Neural cell (in vitro differentiated cells): ENCODE results near the gene S1PR4. TPM values are rescaled to one million over a fixed set of nuclear protein-coding genes. Genes with fewer than 3 reads are reported as not detected.

Experiments used
- H2AFZ ChIP-seq: fragments of 200-600, 300-800 bp; sonication (generic), shearing (Covaris generic); 2 replicates; pipeline ENCODE4 v1.6.0; 2014; ENCODE audit warnings: low read depth, mild to moderate bottlenecking, antibody characterized with exemption, low read length, moderate library complexity
- H3F3A ChIP-seq: fragments of 200-600 bp; shearing (Covaris generic); 2 replicates; pipeline ENCODE4 v1.6.1; 2016; ENCODE audit warnings: mild to moderate bottlenecking, moderate library complexity, mixed read lengths, antibody characterized with exemption, low read length; ENCODE audit not compliant: insufficient read depth, poor library complexity, severe bottlenecking
- H3K27ac ChIP-seq: fragments of 200-600, 300-800 bp; sonication (generic), shearing (Covaris generic); 2 replicates; pipeline ENCODE4 v1.5.1; 2014; ENCODE audit warnings: mild to moderate bottlenecking, low read length, moderate library complexity
- H3K27me3 ChIP-seq: fragments of 300-800, 200-600 bp; sonication (generic), shearing (Covaris generic); 2 replicates; pipeline ENCODE4 v1.6.0; 2014; ENCODE audit warnings: mild to moderate bottlenecking, low read depth, low read length, moderate library complexity; ENCODE audit not compliant: insufficient read depth
- H3K36me3 ChIP-seq: fragments of 300-800, 200-600 bp; sonication (generic), shearing (Covaris generic); 2 replicates; pipeline ENCODE4 v1.5.1; 2014; ENCODE audit warnings: mild to moderate bottlenecking, antibody characterized with exemption, low read length, moderate library complexity; ENCODE audit not compliant: insufficient read depth
- H3K4me2 ChIP-seq: fragments of 300-800, 200-600 bp; sonication (generic), shearing (Covaris generic); 2 replicates; pipeline ENCODE4 v1.6.0; 2014; ENCODE audit warnings: mild to moderate bottlenecking, low read length
- H3K4me3 ChIP-seq: fragments of 300-800, 200-600 bp; sonication (generic), shearing (Covaris generic); 2 replicates; pipeline ENCODE4 v1.5.1; 2014; ENCODE audit warnings: mild to moderate bottlenecking, low read length, moderate library complexity
- H3K79me2 ChIP-seq: fragments of 200-600 bp; shearing (Covaris generic); replicated peaks from 2 replicates; pipeline ENCODE4 v1.6.0; 2014; ENCODE audit warnings: mild to moderate bottlenecking, low read length, moderate library complexity; ENCODE audit not compliant: insufficient read depth
- H3K9ac ChIP-seq: fragments of 300-800, 200-600 bp; sonication (generic), shearing (Covaris generic); 2 replicates; pipeline ENCODE4 v1.6.1; 2016; ENCODE audit warnings: mild to moderate bottlenecking, low read length, mixed read lengths
- H3K9me2 ChIP-seq: fragments of 200-600 bp; shearing (Covaris generic); 2 replicates; pipeline ENCODE4 v1.6.1; 2016; ENCODE audit warnings: mild to moderate bottlenecking, low read length, mixed read lengths; ENCODE audit not compliant: insufficient read depth
- H3K9me3 ChIP-seq: fragments of 200-600, 300-800 bp; sonication (generic), shearing (Covaris generic); 2 replicates; pipeline ENCODE4 v1.6.1; 2016; ENCODE audit warnings: mild to moderate bottlenecking, mixed run types, low read length, moderate library complexity, mixed read lengths
- H4K20me1 ChIP-seq: fragments of 200-600 bp; shearing (Covaris generic); 2 replicates; pipeline ENCODE4 v1.6.1; 2016; ENCODE audit warnings: mild to moderate bottlenecking, mixed run types; ENCODE audit not compliant: insufficient read depth
- EP300 ChIP-seq: fragments of 450-650 bp; conservative IDR thresholded peaks from 2 replicates; pipeline ENCODE4 v1.6.1; 2014; ENCODE audit warnings: antibody characterized with exemption, mild to moderate bottlenecking, moderate library complexity; ENCODE audit not compliant: poor library complexity, severe bottlenecking
- EZH2 ChIP-seq: fragments of 200-600, 300-800 bp; shearing (Covaris generic), sonication (generic); IDR thresholded peaks from 2 replicates; pipeline ENCODE4 v1.6.1; 2014; ENCODE audit warnings: antibody characterized with exemption, low read length, borderline replicate concordance, mild to moderate bottlenecking; ENCODE audit not compliant: insufficient read depth, poor library complexity, severe bottlenecking
- MXI1 ChIP-seq: fragments of 450-650 bp; conservative IDR thresholded peaks from 2 replicates; pipeline ENCODE4 v1.6.1; 2014; ENCODE audit warnings: antibody characterized with exemption, mild to moderate bottlenecking; ENCODE audit not compliant: poor library complexity, severe bottlenecking
- POLR2AphosphoS5 ChIP-seq: IDR thresholded peaks from 2 replicates; pipeline ENCODE4 v1.6.1; 2012
- RAD21 ChIP-seq: fragments of 450-650 bp; conservative IDR thresholded peaks from 2 replicates; pipeline ENCODE4 v1.6.1; 2014; ENCODE audit warnings: antibody characterized with exemption, mild to moderate bottlenecking, moderate library complexity
- SMC3 ChIP-seq: fragments of 450-650 bp; conservative IDR thresholded peaks from 2 replicates; pipeline ENCODE4 v1.6.1; 2014; ENCODE audit warnings: antibody characterized with exemption, mild to moderate bottlenecking, moderate library complexity; ENCODE audit not compliant: poor library complexity
- TAF1 ChIP-seq: IDR thresholded peaks from 2 replicates; pipeline ENCODE4 v1.6.1; 2012; ENCODE audit warnings: low read depth
- polyA plus RNA-seq: library from polyadenylated mRNA; depleted of rRNA; stranded (reverse); fragments of >200 nt; gene quantifications from 2 replicates; pipeline ENCODE4 v1.2.3, GENCODE V29; 2014
- TF ChIP-seq, protein P1 (sequence below): fragments of 450-650 bp; IDR thresholded peaks from 2 replicates; pipeline ENCODE4 v1.5.1; 2014; ENCODE audit warnings: antibody characterized with exemption, mild to moderate bottlenecking, moderate library complexity; ENCODE audit not compliant: poor library complexity, severe bottlenecking
- TF ChIP-seq, protein P2 (sequence below): IDR thresholded peaks from 2 replicates; pipeline ENCODE4 v1.6.1; 2012; ENCODE audit warnings: borderline replicate concordance

Gene S1PR4
- polyA plus RNA-seq, 1 donor from 2014 or later = not detected

DNA sequence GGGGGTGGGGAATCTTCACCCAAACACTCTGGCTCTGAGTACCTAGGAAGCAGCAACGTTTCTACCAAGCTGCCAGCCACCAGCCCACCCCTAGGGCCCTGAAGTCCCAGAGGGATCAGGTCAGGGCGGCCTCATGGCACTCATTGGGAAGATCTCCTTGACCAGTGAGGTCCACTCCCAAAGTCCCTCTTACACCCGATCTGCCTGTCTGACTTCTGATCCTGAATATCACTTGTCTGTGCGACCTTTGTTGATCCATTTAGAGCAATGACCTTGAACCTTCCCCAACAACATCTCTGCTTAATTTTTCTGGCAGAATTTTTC, 44.8 kb upstream of the S1PR4 start:
- H3F3A ChIP-seq = no peaks in the 10 kb centered on the region
- H3K36me3 ChIP-seq = no peaks in the 10 kb centered on the region
- H3K9me2 ChIP-seq = no peaks in the 10 kb centered on the region
- H3K27ac ChIP-seq = no peak overlapping the region
- H3K27me3 ChIP-seq = no peaks in the 10 kb centered on the region
- TF ChIP-seq EP300 = no peak
- TF ChIP-seq, protein P1, sequence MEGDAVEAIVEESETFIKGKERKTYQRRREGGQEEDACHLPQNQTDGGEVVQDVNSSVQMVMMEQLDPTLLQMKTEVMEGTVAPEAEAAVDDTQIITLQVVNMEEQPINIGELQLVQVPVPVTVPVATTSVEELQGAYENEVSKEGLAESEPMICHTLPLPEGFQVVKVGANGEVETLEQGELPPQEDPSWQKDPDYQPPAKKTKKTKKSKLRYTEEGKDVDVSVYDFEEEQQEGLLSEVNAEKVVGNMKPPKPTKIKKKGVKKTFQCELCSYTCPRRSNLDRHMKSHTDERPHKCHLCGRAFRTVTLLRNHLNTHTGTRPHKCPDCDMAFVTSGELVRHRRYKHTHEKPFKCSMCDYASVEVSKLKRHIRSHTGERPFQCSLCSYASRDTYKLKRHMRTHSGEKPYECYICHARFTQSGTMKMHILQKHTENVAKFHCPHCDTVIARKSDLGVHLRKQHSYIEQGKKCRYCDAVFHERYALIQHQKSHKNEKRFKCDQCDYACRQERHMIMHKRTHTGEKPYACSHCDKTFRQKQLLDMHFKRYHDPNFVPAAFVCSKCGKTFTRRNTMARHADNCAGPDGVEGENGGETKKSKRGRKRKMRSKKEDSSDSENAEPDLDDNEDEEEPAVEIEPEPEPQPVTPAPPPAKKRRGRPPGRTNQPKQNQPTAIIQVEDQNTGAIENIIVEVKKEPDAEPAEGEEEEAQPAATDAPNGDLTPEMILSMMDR = no peak
- TF ChIP-seq POLR2AphosphoS5 = no peak
- no peak for TF ChIP-seq RAD21
- TF ChIP-seq TAF1 = no peak
- TF ChIP-seq EZH2 = no peak
- TF ChIP-seq MXI1 = no peak
- TF ChIP-seq, protein P2, sequence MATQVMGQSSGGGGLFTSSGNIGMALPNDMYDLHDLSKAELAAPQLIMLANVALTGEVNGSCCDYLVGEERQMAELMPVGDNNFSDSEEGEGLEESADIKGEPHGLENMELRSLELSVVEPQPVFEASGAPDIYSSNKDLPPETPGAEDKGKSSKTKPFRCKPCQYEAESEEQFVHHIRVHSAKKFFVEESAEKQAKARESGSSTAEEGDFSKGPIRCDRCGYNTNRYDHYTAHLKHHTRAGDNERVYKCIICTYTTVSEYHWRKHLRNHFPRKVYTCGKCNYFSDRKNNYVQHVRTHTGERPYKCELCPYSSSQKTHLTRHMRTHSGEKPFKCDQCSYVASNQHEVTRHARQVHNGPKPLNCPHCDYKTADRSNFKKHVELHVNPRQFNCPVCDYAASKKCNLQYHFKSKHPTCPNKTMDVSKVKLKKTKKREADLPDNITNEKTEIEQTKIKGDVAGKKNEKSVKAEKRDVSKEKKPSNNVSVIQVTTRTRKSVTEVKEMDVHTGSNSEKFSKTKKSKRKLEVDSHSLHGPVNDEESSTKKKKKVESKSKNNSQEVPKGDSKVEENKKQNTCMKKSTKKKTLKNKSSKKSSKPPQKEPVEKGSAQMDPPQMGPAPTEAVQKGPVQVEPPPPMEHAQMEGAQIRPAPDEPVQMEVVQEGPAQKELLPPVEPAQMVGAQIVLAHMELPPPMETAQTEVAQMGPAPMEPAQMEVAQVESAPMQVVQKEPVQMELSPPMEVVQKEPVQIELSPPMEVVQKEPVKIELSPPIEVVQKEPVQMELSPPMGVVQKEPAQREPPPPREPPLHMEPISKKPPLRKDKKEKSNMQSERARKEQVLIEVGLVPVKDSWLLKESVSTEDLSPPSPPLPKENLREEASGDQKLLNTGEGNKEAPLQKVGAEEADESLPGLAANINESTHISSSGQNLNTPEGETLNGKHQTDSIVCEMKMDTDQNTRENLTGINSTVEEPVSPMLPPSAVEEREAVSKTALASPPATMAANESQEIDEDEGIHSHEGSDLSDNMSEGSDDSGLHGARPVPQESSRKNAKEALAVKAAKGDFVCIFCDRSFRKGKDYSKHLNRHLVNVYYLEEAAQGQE = no peak
- no peak for TF ChIP-seq SMC3
- H3K4me3 ChIP-seq = no peak overlapping the region
- no peak overlapping the region for H3K4me2 ChIP-seq
- H2AFZ ChIP-seq = no peak overlapping the region
- H4K20me1 ChIP-seq = no peaks in the 10 kb centered on the region
- no peaks in the 10 kb centered on the region for H3K9me3 ChIP-seq
- H3K79me2 ChIP-seq = no peaks in the 10 kb centered on the region
- H3K9ac ChIP-seq = no peak overlapping the region

DNA sequence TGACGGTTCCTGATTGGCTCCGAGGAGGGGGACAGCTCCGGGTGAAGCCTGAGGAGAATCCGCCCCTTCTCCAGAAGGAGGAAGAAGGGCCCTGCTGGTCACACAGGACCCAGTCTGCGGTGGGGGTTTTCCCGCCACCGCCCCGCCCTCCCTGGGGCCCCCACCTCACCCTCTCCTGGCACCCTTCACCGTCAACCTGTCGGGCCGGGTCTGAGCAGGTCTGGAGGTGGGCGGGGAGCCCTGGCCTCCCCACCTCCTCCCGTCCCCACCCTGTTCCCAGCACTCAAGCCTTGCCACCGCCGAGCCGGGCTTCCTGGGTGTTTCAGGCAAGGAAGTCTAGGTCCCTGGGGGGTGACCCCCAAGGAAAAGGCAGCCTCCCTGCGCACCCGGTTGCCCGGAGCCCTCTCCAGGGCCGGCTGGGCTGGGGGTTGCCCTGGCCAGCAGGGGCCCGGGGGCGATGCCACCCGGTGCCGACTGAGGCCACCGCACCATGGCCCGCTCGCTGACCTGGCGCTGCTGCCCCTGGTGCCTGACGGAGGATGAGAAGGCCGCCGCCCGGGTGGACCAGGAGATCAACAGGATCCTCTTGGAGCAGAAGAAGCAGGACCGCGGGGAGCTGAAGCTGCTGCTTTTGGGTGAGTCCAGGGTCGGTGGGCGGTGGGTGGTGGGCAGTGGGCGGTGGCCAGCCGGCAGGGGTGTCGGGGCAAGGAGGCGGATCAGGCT, 42.4 kb upstream of the S1PR4 start, which contains the start of gene GNA15:
Gene GNA15 (plus strand): TSS at position 73 of the 723 bp plus-strand sequence. CDS start 418 bp downstream, at position 491.
- no peak within 1 kb of the TSS for H3K27ac ChIP-seq
- H3K4me2 ChIP-seq = no peak within 1 kb of the TSS
- H3K27me3 ChIP-seq = no peaks in the 10 kb centered on the region
- H3K9me3 ChIP-seq = no peaks in the 10 kb centered on the region
- H3K9me2 ChIP-seq = no peaks in the 10 kb centered on the region
- H4K20me1 ChIP-seq = no peaks in the 10 kb centered on the region
- no peak within 1 kb of the TSS for H2AFZ ChIP-seq
- H3K36me3 ChIP-seq = no peaks in the 10 kb centered on the region
- H3K9ac ChIP-seq = no peak within 1 kb of the TSS
- TF ChIP-seq, protein P2 = no peak
- TF ChIP-seq POLR2AphosphoS5 = no peak
- no peak for TF ChIP-seq EP300
- TF ChIP-seq SMC3 = no peak
- TF ChIP-seq, protein P1 = no peak
- no peak for TF ChIP-seq RAD21
- TF ChIP-seq TAF1 = no peak
- no peak for TF ChIP-seq MXI1
- TF ChIP-seq EZH2 = no peak
- H3K4me3 ChIP-seq = no peak within 1 kb of the TSS
- no peaks in the 10 kb centered on the region for H3K79me2 ChIP-seq
- H3F3A ChIP-seq = no peaks in the 10 kb centered on the region
